Hepatic stellate cell (primary cell): ENCODE data around the gene SMOC2.
"Not testable (repeated sequence)": the region's sequence is repeated elsewhere in the genome, so short reads cannot be mapped to it uniquely, and the experiment has no call there.

ENCODE experiments used
- DNase-seq: peaks from one replicate; pipeline ENCODE4 v3.0.0; 2011; ENCODE audit warnings: low spot score

Gene SMOC2

GRCh38 chr6:168658059-168658458 is 217.1 kb downstream of the SMOC2 start:
- DNase-seq = no peak

DNA sequence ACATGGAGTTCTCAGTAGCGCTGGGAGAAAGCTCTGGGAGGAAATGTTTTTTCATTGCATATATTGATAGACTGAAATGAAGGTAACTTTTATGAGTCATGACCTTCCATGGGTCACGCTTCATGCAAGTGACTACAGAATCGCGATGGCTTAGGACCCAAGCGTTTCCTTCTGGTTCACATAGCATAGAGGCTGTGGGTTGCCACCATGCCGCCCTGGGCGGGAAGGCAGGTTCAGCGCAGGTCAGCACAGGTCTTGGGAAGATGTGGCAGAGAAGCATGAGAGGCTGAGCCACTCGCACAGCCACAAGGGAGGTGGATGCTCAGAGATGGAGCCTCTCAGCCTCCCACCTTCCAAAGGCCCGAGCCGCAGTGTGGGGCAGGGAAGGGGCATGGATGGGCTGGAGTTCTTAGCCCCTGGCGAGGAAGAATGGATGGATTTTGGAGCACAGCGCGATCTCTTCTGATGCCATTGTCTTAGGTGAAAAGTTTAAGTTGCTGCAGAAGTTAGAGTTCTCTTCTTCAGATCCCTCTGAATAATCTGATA is 219.5 kb downstream of the SMOC2 start:
- DNase-seq = no peak

DNA sequence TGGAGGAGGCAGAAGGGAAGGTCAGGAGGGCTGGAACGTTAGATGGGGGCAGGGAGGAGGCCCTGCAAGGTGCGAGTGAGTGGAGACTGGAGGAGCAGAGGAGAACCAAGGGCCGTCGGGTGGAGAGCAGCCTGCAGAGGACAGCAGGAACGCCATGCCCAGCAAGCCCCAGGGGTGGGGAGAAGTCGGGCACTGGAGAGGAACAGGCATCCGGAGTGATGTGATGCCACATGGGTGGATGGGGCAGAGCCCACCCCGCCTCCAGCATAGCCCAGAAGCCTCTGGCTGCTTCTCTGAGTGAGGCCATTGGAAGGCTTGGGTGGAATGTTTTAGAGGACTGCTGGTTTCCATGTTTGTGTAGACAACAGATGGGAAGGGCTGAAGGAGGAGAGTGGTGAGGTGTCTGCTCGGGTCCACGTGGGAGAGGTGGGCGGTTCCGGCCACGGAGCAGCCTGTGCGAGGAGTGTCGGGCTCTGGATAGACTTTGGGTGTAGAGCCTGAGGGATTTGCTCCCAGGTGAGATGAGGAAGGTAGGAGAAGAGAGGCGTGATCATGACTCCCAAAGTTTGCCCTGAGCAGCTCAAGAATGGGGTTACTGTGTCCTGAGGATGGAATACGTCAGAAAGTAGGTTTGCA is 221.4 kb downstream of the SMOC2 start:
- no peak for DNase-seq

DNA sequence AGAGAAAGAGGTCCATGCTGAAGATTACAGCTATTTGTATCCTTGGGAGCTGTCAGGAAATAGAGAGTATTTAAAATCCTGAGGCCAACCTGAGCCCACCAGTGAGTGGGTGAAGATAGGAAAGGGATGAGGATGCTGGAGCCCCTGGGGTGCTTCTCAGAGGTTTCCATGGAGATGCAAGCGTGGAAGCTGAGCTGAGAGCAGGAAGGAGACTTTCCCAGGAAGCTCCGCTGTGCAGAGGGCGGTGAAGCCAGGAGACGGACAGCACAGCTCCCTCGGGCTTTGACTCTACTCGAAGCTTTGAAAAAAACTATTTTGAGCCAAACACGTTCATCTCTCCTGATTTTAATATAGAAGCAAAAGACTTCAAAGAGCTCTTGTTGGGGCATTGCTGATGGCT is 222.1 kb downstream of the SMOC2 start:
- no peak for DNase-seq

GRCh38 chr6:168664956-168665355 is 224.0 kb downstream of the SMOC2 start:
- no peak for DNase-seq

DNA sequence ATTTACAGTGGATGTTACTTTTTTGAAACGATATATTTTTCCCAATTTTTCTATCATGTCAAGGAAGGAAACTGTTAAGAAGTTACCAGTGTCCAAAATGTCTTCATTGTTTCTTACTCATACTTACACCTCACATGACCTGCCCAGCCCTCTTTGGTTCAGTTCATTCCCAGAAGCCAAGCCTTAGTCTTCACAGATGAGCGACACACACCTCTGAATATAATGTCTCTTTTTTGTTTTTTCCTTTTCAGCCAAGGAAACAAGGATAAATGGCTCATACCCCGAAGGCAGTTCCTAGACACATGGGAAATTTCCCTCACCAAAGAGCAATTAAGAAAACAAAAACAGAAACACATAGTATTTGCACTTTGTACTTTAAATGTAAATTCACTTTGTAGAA is 225.2 kb downstream of the SMOC2 start:
- no peak for DNase-seq

- no peak for DNase-seq
These were observed 225.9 kb downstream of the SMOC2 start for GRCh38 chr6:168666699-168667427.

DNA sequence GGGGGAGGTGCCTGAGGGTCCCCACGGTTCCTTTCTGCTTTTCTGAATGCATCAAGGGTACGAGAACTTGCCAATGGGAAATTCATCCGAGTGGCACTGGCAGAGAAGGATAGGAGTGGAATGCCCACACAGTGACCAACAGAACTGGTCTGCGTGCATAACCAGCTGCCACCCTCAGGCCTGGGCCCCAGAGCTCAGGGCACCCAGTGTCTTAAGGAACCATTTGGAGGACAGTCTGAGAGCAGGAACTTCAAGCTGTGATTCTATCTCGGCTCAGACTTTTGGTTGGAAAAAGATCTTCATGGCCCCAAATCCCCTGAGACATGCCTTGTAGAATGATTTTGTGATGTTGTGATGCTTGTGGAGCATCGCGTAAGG is 226.4 kb downstream of the SMOC2 start:
- DNase-seq = no peak

DNA sequence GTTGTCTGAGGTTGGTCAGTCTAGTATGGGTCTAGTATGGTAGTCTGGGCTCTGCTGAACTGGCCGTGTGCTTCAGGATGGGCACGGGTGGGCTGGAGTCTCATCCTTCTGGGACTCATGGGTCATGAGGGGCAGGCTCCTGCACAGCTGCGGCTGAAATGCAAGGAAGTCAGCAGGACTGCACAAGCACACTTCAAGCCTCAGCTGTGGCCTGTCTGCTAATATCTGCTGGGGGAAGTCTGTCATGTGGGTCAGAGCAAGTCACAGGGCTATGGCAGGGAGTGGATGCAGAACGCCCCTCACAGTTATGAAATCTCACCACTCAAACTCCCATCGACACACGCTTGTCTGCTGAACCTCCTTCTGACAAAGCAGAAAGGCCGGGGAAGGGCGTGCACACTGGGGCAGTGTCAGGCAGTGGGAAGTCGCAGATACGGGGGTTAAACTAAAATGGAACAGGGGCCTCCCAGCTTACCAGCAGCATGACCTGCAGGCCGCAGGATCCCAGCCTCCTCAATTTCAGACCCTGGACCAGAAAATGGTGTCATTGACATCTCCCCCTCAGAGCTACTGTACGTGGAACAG is 229.5 kb downstream of the SMOC2 start:
- no peak for DNase-seq

DNA sequence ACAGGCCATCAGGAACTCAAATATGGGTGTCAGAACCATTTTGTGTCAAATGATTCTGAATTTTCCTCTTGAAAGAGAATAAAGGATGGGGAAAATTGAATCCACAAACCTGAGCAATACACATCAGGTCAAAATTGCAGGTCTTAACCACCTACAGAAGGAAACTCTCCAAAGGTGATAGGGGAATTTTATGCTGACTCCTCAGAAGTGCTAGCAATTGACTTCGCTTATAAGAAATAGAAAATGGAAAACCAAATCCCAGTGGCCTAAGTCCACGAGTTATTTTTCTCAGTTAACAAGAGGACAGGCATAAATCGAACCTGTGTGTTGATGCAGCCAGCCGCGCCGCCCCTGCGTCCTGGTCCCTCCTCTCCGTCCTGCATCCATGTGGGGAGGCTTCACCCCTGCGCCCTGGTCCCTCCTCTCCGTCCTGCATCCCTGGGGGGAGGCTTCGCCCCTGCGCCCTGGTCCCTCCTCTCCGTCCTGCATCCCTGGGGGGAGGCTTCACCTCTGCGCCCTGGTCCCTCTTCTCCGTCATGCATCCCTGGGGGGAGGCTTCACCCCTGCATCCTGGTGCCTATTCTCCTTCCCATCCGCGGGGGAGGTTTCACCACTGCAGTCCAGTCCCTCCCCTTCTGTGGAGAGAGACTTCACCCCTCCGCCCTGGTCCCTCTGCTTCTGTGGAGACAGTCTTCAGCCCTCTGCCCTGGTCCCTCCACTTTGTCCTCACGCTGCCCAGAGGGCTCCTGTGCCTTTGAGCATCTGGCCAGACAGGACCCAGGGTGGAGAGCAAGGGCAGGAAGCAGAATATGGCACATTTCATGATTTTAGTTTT is 230.3 kb downstream of the SMOC2 start:
- no peak for DNase-seq

DNA sequence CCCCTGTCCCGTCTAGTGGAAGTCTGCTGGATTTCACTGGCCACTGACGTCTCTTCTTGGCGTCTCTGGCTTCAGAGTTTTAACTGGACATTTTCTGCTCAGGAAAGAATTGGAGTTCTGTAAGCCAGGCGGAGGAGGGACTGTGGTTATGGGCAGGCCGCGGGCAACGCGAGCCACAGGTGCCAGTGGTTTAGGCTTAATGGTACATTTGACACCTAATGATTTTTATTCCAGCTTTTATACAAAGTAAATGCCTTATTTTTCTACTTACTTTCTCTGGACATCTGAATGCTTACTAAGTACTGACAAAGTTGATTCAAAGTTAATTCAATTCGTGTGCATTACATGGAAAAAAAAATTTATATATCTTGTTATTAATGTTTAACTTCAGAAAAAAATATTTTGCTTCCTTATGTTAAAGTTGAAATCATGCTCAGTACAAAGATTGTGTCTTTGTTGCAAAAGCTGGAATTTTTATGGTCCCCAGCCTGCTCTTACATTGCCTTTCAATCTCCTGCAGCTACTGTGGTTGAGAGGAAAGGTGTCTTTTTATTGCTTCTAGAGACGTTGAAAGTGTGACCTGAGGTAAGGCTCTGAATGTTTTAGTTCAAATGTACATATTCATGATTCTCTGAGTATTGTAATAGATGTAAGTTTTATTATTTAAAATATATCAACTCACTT is 231.0 kb downstream of the SMOC2 start:
- no peak for DNase-seq

GRCh38 chr6:168674595-168674994 is 233.6 kb downstream of the SMOC2 start:
- DNase-seq = no peak

DNA sequence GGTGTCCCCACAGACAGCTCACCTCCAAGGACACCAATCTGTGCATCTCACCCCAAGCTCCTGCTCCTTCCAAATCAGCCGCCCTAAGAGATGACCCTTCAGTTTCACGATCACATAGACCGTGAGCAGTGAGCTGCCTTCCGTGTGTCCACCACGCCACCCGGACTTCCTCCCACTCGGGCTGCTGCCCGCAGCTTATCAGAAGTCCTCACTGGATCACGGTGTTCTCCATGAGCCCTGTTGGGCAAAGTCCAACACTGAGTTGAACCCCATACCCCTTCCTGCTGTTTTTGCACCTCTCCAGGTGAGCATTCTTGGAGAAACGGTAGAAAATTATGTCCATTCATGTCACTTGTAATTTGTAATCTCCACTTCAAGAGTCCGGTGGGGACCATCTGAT is 234.4 kb downstream of the SMOC2 start:
- DNase-seq = no peak

GRCh38 chr6:168675933-168676551 is 235.1 kb downstream of the SMOC2 start:
- no peak for DNase-seq

DNA sequence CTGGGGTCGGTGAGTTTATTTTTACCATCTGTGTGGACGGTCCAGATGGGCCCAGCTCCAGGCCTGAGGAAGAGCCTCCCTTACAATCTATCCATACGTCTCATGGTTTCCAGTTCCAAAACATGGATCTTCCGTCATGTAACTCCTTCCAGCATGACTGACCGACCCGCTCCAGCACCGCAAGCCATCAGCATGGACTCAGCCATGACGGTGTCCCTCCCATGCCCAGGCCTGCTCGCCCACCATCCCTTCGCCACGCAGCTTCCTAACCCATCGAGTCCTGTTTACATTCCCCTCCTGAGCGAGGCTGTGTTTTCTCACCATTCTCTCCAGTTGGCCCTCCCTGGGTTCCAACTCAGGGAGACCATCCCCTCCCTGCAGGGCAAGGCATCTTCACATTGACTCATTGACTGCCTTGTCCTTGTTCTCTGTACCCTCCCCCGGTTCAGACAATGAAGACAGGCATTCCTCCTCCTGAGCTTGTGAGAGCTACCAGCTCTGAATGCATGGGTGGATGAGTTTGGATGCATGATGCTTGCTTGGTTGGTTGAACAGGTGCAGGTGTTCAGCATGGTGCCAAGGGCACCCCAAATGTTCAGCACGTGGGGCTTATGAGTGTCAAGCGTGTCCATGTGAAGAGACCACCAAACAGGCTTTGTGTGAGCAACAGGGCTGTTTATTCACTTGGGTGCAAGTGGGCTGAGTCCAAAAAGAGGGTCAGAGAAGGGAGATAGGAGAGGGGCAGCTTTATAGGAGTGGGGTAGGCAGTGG is 235.8 kb downstream of the SMOC2 start:
- DNase-seq = no peak

- not testable (repeated sequence) for DNase-seq
These were observed 236.4 kb downstream of the SMOC2 start for GRCh38 chr6:168677323-168677781.

DNA sequence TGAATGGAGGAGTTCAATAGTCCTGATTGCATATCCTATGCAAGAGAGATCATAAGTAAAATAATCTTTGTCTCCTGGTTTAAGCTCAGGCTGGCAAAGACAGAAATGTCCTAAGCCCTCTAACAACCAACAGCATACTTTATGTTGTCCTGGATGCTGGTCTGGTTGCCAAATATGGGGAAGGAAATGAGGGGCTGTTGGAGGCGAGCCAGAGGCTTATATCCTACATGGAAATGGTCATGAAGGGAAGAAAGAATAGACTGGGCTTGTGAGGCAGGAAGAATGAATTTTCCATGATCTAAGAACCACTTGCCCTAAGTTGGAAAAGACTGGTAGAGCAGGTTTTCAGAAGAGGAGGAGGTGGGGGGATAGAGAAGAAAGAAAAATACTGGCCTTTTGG is 237.1 kb downstream of the SMOC2 start:
- no peak for DNase-seq

GRCh38 chr6:168678588-168678987 is 237.6 kb downstream of the SMOC2 start:
- DNase-seq = no peak

GRCh38 chr6:168681748-168682147 is 240.8 kb downstream of the SMOC2 start:
- DNase-seq = no peak

GRCh38 chr6:168683621-168684020 is 242.6 kb downstream of the SMOC2 start:
- DNase-seq = no peak
